Measurements from ENCODE around the gene ATP12A.

Gene ATP12A

GRCh38 chr13:24737042-24737441 lies 56.8 kb downstream of the ATP12A start:
- no peak for DNase-seq (ENCODE audit: low read depth)
- no peak for TF ChIP-seq CTCF (IDR thresholded peaks at IDR 0.05; ENCODE audit: low read depth, low read length, missing control alignments)
- no peak overlapping the region for H3K4me3 ChIP-seq (ENCODE audit: low read depth, low read length)

- no peak for TF ChIP-seq CTCF (IDR thresholded peaks at IDR 0.05; ENCODE audit: low read depth, low read length, missing control alignments)
- no peak for DNase-seq (ENCODE audit: low read depth)
Measured at GRCh38 chr13:24738366-24738847, 58.2 kb downstream of the ATP12A start.

GRCh38 chr13:24740014-24740890 lies 60.0 kb downstream of the ATP12A start:
- TF ChIP-seq CTCF (IDR thresholded peaks at IDR 0.05; ENCODE audit: low read depth, low read length, missing control alignments) = no peak
- no peak for DNase-seq (ENCODE audit: low read depth)
- H3K4me3 ChIP-seq (ENCODE audit: low read depth, low read length) = no peak overlapping the region

More at GRCh38 chr13:24738366-24738847, 58.2 kb downstream of the ATP12A start:
- no peak overlapping the region for H3K4me3 ChIP-seq (ENCODE audit: low read depth, low read length)

- no peak overlapping the region for H3K4me3 ChIP-seq (ENCODE audit: low read depth, low read length)
- no peak for DNase-seq (ENCODE audit: low read depth)
- peak; percentile 76 for TF ChIP-seq CTCF (IDR thresholded peaks at IDR 0.05; ENCODE audit: low read depth, low read length, missing control alignments)
Measured at GRCh38 chr13:24741016-24741662, 60.9 kb downstream of the ATP12A start.

GRCh38 chr13:24741791-24742190 lies 61.6 kb downstream of the ATP12A start:
- DNase-seq (ENCODE audit: low read depth) = no peak
- no peak for TF ChIP-seq CTCF (IDR thresholded peaks at IDR 0.05; ENCODE audit: low read depth, low read length, missing control alignments)
- H3K4me3 ChIP-seq (ENCODE audit: low read depth, low read length) = no peak overlapping the region

- DNase-seq (ENCODE audit: low read depth) = no peak
- no peak for TF ChIP-seq CTCF (IDR thresholded peaks at IDR 0.05; ENCODE audit: low read depth, low read length, missing control alignments)
- H3K4me3 ChIP-seq (ENCODE audit: low read depth, low read length) = no peak overlapping the region
Measured at GRCh38 chr13:24742294-24742693, 62.1 kb downstream of the ATP12A start.
